ENCODE results near the gene ZNF692. TPM values are rescaled to one million over a fixed set of nuclear protein-coding genes. Genes with fewer than 3 reads are reported as not detected.

ZNF692 gene
- total and polyA plus RNA-seq, 2 of the 13 experiments (the other 11 are each of a cell fraction or from before 2014, with no cell fraction given): 27.3 to 45.8 TPM

DNA sequence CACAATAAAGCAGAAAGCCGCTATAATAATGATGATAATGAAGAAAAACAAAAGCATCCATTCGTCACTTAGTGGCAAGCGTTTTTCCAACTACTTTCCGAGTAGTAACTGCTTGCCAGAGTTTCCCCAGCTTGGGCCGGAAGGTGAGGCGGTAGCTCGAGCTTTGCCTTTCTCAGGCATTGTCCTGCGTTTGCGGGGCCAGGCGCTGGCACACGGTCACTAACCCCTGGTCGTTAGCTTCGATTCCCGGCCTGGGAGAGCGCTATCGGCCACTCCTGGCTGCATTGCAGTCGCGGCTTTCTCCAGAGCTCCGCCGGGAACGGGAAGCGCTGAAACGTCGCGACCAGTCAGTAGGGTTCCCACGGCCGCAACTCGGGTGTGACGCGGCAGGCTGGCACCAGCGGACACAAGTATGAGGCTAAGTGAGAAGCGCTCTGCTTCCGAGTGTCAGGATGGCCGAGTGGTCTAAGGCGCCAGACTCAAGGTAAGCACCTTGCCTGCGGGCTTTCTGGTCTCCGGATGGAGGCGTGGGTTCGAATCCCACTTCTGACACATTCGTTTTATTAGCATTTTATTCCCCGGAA lies 14.6 kb upstream of the ZNF692 start:
- Histone ChIP-seq H3K27me3 (ENCODE audit: control insufficient read depth in 1 of 2, insufficient read depth in 2 of 2, low read length in 2 of 2) (no peaks in the 10 kb centered on the region; a peak in 1 of 5 replicates), H3K9me3 (ENCODE audit: low read length) (no peaks in the 10 kb centered on the region), H3K9ac (ENCODE audit: insufficient read depth, low read depth, low read length) (peak overlapping the region; percentile 89), H4K20me1 (ENCODE audit: insufficient read depth, low read length) (no peaks in the 10 kb centered on the region), H3K4me1 (ENCODE audit: insufficient read depth, low read length) (peaks cover 9% of the 10 kb centered on the region), H3K36me3 (replicated peaks in 1 of 2; ENCODE audit: control insufficient read depth in 1 of 2, insufficient read depth in 2 of 2, low read length in 2 of 2) (no peaks in the 10 kb centered on the region), H3K79me2 (ENCODE audit: insufficient read depth, low read length) (no peaks in the 10 kb centered on the region), H3K4me2 (ENCODE audit: low read depth, low read length) (peak overlapping the region; percentile 96), H2AFZ (ENCODE audit: low read length) (peak overlapping the region; percentile 88), H3K4me3 (replicated peaks in 1 of 3; ENCODE audit: insufficient read depth in 1 of 3, low read depth in 2 of 3, low read length in 3 of 3) (peak overlapping the region; percentile 60 to 87 (median 85)), H3K27ac (ENCODE audit: extremely low read length, insufficient read depth, low read length) (peak overlapping the region; percentile 95)
- WGBS (ENCODE audit: low lambda C conversion rate): 0% methylated on average over 15 of the region's 41 CpGs
- in situ Hi-C loops (cut with HindIII; ENCODE audit: extremely low pct_ligation_motif_present, low pct_unique_long_range_greater_than_20kb): no loop called here
- TSS peak; percentile 74 for BruUV-seq (replicated peaks)
- FAIRE-seq: peak; percentile 63
- CTCF ChIA-PET (ENCODE audit: low intra/inter-chr PET ratio, low total read pairs): interaction anchor here (1.6 kb wide), 1 partner anchor 15 kb away, joined by 3 read pairs; the partner anchor contains the start of gene ZNF692
- intact Hi-C loops (cut with micrococcal nuclease; ENCODE audit: unreplicated experiment): loop anchor here (1.0 to 2.0 kb wide), 4 partner anchors 10 to 49 kb away; partner anchors contain the start of genes PGBD2, SH3BP5L and ZNF692
- POLR2A ChIA-PET: interaction anchor here (0.8 to 3.3 kb wide), 6 partner anchors 9 to 47 kb away, joined by 3 to 44 read pairs (median 20); partner anchors contain the start of genes PGBD2, SH3BP5L, ZNF672 and ZNF692
- peak; percentile 92 for DNase-seq (ENCODE audit: low spot score)
- peak; percentile 92 for ATAC-seq
- 0 out of 2 replicates have a peak, but pooled peaks have one; percentile 55 for TF ChIP-seq IRF2 (CRISPR knock-in tag; IDR thresholded peaks at IDR 0.05)
- TF ChIP-seq, protein P1, sequence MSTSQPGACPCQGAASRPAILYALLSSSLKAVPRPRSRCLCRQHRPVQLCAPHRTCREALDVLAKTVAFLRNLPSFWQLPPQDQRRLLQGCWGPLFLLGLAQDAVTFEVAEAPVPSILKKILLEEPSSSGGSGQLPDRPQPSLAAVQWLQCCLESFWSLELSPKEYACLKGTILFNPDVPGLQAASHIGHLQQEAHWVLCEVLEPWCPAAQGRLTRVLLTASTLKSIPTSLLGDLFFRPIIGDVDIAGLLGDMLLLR (CRISPR knock-in tag; IDR thresholded peaks at IDR 0.05): peak; percentile 53
- peak; percentile 3; the same call in 1 of the 2 replicates for TF ChIP-seq PITX1 (CRISPR knock-in tag; IDR thresholded peaks at IDR 0.05)
- no peak for TF ChIP-seq NFYB (CRISPR knock-in tag; IDR thresholded peaks at IDR 0.05)
- peak; percentile 10 for TF ChIP-seq CBX1 (IDR thresholded peaks at IDR 0.05; ENCODE audit: low read depth)
- TF ChIP-seq ZSCAN30 (CRISPR knock-in tag; IDR thresholded peaks at IDR 0.05): 0 out of 2 replicates have a peak, but pooled peaks have one; percentile 9
- TF ChIP-seq WIZ (CRISPR knock-in tag; IDR thresholded peaks at IDR 0.05): 0 out of 2 replicates have a peak, but pooled peaks have one; percentile 62
- TF ChIP-seq FLYWCH1 (CRISPR knock-in tag; IDR thresholded peaks at IDR 0.05): no peak
- TF ChIP-seq KDM5B (CRISPR knock-in tag; IDR thresholded peaks at IDR 0.05; ENCODE audit: borderline replicate concordance): peak; percentile 91
- TF ChIP-seq ZNF709 (CRISPR knock-in tag; IDR thresholded peaks at IDR 0.05): 0 out of 2 replicates have a peak, but pooled peaks have one; percentile 8
- TF ChIP-seq KDM2A (CRISPR knock-in tag; IDR thresholded peaks at IDR 0.05; ENCODE audit: borderline replicate concordance, low read depth): peak; percentile 94
- TF ChIP-seq, protein P2, sequence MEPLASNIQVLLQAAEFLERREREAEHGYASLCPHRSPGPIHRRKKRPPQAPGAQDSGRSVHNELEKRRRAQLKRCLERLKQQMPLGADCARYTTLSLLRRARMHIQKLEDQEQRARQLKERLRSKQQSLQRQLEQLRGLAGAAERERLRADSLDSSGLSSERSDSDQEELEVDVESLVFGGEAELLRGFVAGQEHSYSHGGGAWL (CRISPR knock-in tag; IDR thresholded peaks at IDR 0.05): peak; percentile 60; the same call in 1 of the 2 replicates
- TF ChIP-seq, protein P3, sequence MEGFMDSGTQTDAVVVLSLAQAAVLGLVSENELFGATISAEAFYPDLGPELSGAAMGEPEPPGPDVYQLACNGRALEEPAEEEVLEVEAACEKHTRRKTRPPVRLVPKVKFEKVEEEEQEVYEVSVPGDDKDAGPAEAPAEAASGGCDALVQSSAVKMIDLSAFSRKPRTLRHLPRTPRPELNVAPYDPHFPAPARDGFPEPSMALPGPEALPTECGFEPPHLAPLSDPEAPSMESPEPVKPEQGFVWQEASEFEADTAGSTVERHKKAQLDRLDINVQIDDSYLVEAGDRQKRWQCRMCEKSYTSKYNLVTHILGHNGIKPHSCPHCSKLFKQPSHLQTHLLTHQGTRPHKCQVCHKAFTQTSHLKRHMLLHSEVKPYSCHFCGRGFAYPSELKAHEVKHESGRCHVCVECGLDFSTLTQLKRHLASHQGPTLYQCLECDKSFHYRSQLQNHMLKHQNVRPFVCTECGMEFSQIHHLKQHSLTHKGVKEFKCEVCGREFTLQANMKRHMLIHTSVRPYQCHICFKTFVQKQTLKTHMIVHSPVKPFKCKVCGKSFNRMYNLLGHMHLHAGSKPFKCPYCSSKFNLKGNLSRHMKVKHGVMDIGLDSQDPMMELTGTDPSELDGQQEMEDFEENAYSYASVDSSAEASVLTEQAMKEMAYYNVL (CRISPR knock-in tag; IDR thresholded peaks at IDR 0.05; ENCODE audit: borderline replicate concordance): peak; percentile 75
- TF ChIP-seq ZNF562 (CRISPR knock-in tag; IDR thresholded peaks at IDR 0.05; ENCODE audit: borderline replicate concordance): no peak
- TF ChIP-seq, protein P4, sequence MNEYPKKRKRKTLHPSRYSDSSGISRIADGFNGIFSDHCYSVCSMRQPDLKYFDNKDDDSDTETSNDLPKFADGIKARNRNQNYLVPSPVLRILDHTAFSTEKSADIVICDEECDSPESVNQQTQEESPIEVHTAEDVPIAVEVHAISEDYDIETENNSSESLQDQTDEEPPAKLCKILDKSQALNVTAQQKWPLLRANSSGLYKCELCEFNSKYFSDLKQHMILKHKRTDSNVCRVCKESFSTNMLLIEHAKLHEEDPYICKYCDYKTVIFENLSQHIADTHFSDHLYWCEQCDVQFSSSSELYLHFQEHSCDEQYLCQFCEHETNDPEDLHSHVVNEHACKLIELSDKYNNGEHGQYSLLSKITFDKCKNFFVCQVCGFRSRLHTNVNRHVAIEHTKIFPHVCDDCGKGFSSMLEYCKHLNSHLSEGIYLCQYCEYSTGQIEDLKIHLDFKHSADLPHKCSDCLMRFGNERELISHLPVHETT (CRISPR knock-in tag; conservative IDR thresholded peaks at IDR 0.05): peak; percentile 55; the same call in 1 of the 2 replicates
- peak; percentile 40; the same call in 1 of the 2 replicates for TF ChIP-seq SOX5 (CRISPR knock-in tag; IDR thresholded peaks at IDR 0.05; ENCODE audit: borderline replicate concordance)
- no peak; the same call in 1 of the 2 replicates for TF ChIP-seq ZKSCAN1 (IDR thresholded peaks at IDR 0.05; ENCODE audit: low read length)
- no peak for TF ChIP-seq ZNF180 (CRISPR knock-in tag; IDR thresholded peaks at IDR 0.05; ENCODE audit: borderline replicate concordance, low read depth)
- peak; percentile 78; the same call in 1 of the 2 replicates for TF ChIP-seq MEIS2 (CRISPR knock-in tag; IDR thresholded peaks at IDR 0.05)
- TF ChIP-seq MAZ (IDR thresholded peaks at IDR 0.05; ENCODE audit: borderline replicate concordance, low read depth, low read length): peak; percentile 20; the same call in 1 of the 2 replicates
- peak; percentile 28; the same call in 1 of the 2 replicates for TF ChIP-seq MAZ (CRISPR knock-in tag; IDR thresholded peaks at IDR 0.05; ENCODE audit: low read depth)

All from HepG2 (cell line).